Measurements from ENCODE around the gene FAM151B.

The FAM151B gene

GRCh38 chr5:80588858-80589540 lies 101.1 kb downstream of the FAM151B start:
- DNase-seq (ENCODE audit: low read depth) = no peak

- DNase-seq (ENCODE audit: low read depth) = no peak
Measured at GRCh38 chr5:80590766-80591165, 102.9 kb downstream of the FAM151B start.

- no peak for DNase-seq (ENCODE audit: low read depth)
Measured at GRCh38 chr5:80591352-80591751, 103.5 kb downstream of the FAM151B start.

DNA sequence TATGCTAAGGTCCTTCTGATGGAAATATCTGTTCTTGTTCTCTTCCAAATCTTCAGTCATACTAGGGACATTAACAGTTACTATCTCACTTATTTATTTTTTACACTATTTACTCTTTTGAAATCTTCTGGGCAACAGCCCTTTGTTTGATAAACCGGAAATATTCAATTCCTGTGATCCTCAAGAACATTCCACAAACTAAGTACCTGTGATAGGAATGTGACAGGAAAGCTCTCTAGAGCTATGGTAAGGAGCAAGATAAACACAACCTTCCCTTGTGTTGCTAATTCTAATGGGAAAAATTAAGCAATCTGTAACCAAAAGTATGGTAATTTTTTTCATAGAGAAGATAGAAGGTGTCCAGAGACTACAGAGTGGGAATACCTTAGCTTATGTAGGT lies 104.2 kb downstream of the FAM151B start:
- no peak for DNase-seq (ENCODE audit: low read depth)
